Activated CD4-positive, alpha-beta memory T cell treated with anti-CD3 and anti-CD28 coated beads for 36 hours (primary cell): Measurements from ENCODE around the gene PNPLA5. TPM values are rescaled to one million over a fixed set of nuclear protein-coding genes. Genes with fewer than 3 reads are reported as not detected.

Source experiments
- CTCF ChIA-PET: fragments of 350-600 bp; sonication (Branson Sonifier 250); formaldehyde crosslinking; loops from one replicate; lab custom pipeline; 2021; ENCODE audit warnings: antibody characterized with exemption, inconsistent platforms; lab: Charles Lee
- POLR2A ChIA-PET: fragments of 350-600 bp; sonication (Branson Sonifier 250); formaldehyde crosslinking; loops from one replicate; lab custom pipeline; 2021; ENCODE audit warnings: antibody characterized with exemption; lab: Charles Lee
- DNase-seq: peaks from one replicate; pipeline ENCODE4 v3.0.0-alpha.2; 2020
- H3K27ac Mint-ChIP-seq: one replicate; pipeline ENCODE4 v1.8.0; 2021; ENCODE audit warnings: mixed read lengths
- H3K27me3 Mint-ChIP-seq: one replicate; pipeline ENCODE4 v1.8.0; 2021; ENCODE audit warnings: mixed read lengths
- H3K36me3 Mint-ChIP-seq: one replicate; pipeline ENCODE4 v1.8.0; 2021; ENCODE audit warnings: mixed read lengths
- H3K4me1 Mint-ChIP-seq: one replicate; pipeline ENCODE4 v1.8.0; 2021; ENCODE audit warnings: low read depth, mixed read lengths
- H3K4me3 Mint-ChIP-seq: one replicate; pipeline ENCODE4 v1.8.0; 2021; ENCODE audit warnings: mild to moderate bottlenecking, mixed read lengths
- H3K9me3 Mint-ChIP-seq: one replicate; pipeline ENCODE4 v1.8.0; 2021; ENCODE audit warnings: mixed read lengths
- intact Hi-C: fragments of 100-400 bp; cut with micrococcal nuclease; formaldehyde crosslinking; loops from one replicate; pipeline ENCODE4 v1.15.1; 2023
- total RNA-seq, 2 experiments: library from RNA; stranded (reverse); gene quantifications; one replicate each; pipeline ENCODE4 v1.2.3, GENCODE V29; 2021

Gene PNPLA5
- total RNA-seq, 2 experiments from 2014 or later = not detected

GRCh38 chr22:43895986-43896645 lies 4.3 kb upstream of the PNPLA5 start:
- no peak for DNase-seq
- Mint-ChIP-seq H3K9me3 (no peaks in the 10 kb centered on the region), H3K4me3 (no peak overlapping the region), H3K36me3 (no peaks in the 10 kb centered on the region), H3K27me3 (peaks cover 23% of the 10 kb centered on the region), H3K27ac (no peak overlapping the region), H3K4me1 (no peaks in the 10 kb centered on the region)
- ChIA-PET CTCF (no interaction called here), POLR2A (no interaction called here)
- intact Hi-C loops = no loop called here

GRCh38 chr22:43894122-43894521 lies 2.3 kb upstream of the PNPLA5 start:
- no peaks in the 10 kb centered on the region for H3K36me3 Mint-ChIP-seq
- no peak for DNase-seq
- intact Hi-C loops = no loop called here
- no peak overlapping the region for H3K27ac Mint-ChIP-seq
- peaks cover 35% of the 10 kb centered on the region for H3K27me3 Mint-ChIP-seq
- no peak overlapping the region for H3K4me3 Mint-ChIP-seq
- ChIA-PET POLR2A (no interaction called here), CTCF (interaction anchor here (1.4 to 2.2 kb wide), 2 partner anchors 9 to 52 kb away, joined by 3 to 6 read pairs; no protein-coding TSS in a partner anchor)
- H3K4me1 Mint-ChIP-seq = no peaks in the 10 kb centered on the region
- H3K9me3 Mint-ChIP-seq = no peaks in the 10 kb centered on the region

DNA sequence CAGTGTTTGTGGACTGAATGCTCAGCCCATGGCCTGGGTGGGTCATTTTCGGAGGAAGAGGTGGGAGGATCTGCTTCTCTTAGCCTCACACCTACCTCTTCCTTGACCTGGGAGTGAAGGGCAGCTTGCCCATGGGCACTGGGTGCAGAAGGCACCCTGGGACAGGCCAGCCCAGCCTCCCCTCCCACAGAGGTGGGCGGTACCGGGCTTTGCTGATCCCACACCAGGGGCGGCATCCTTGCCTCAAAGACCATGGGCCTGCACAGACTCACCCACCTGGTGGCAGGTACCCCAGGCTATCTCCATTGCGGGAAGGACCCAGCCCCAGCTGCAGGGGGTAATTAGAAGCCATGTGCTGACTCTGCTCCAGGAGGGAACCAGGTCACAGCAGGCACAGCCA lies 1.5 kb upstream of the PNPLA5 start:
- no peak for DNase-seq
- H3K4me3 Mint-ChIP-seq = no peak overlapping the region
- CTCF ChIA-PET = interaction anchor here (2.2 kb wide), 1 partner anchor 9 kb away, joined by 6 read pairs; no protein-coding TSS in a partner anchor
- H3K9me3 Mint-ChIP-seq = no peaks in the 10 kb centered on the region
- peaks cover 40% of the 10 kb centered on the region for H3K27me3 Mint-ChIP-seq
- POLR2A ChIA-PET = no interaction called here
- H3K36me3 Mint-ChIP-seq = no peaks in the 10 kb centered on the region
- H3K27ac Mint-ChIP-seq = no peak overlapping the region
- intact Hi-C loops = no loop called here
- no peaks in the 10 kb centered on the region for H3K4me1 Mint-ChIP-seq

DNA sequence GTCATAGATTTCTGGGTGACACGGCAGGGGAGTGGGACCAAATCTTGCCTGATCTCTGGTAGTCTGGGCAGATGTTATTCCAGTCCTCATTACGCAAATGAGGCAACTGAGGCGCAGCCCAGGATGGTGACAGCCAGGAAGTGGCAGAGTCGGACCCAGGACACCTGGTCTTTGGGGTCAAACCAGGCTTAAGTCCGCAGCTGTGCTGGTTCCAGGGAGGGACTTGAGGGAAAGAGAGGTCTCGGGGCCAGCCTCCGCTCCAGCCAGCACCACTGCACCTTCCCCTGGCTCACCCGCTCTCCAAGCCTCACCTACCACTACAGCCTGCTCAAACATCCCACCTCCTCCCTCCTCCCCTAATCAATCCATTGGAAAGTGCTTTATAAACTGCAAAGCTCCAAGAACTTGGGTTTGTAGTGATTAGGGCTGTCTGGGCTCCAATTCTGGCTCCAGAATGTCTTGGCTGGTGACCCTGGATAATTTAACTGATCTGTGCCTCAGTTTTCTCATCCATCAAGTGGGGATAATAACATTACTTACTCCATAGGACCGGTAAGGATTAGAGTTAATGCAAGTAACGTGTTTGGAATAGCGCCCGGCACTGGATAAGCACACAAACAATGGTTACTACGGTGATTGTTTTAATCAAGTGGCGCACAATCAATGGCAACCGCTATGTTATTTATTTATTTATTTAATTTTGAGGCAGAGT lies 526 bp upstream of the PNPLA5 start:
- CTCF ChIA-PET = interaction anchor here (2.2 kb wide), 1 partner anchor 8 kb away, joined by 6 read pairs; no protein-coding TSS in a partner anchor
- Mint-ChIP-seq H3K4me3 (no peak overlapping the region), H3K27ac (no peak overlapping the region), H3K27me3 (peaks cover 45% of the 10 kb centered on the region), H3K9me3 (no peaks in the 10 kb centered on the region), H3K4me1 (no peaks in the 10 kb centered on the region), H3K36me3 (no peaks in the 10 kb centered on the region)
- intact Hi-C loops = no loop called here
- POLR2A ChIA-PET = no interaction called here
- DNase-seq = no peak

GRCh38 chr22:43890901-43891331 lies 897 bp downstream of the PNPLA5 start:
- CTCF ChIA-PET = no interaction called here
- H3K27ac Mint-ChIP-seq = no peak overlapping the region
- no peaks in the 10 kb centered on the region for H3K4me1 Mint-ChIP-seq
- DNase-seq = no peak
- H3K9me3 Mint-ChIP-seq = no peaks in the 10 kb centered on the region
- no peak overlapping the region for H3K4me3 Mint-ChIP-seq
- H3K27me3 Mint-ChIP-seq = peaks cover 48% of the 10 kb centered on the region
- POLR2A ChIA-PET = no interaction called here
- intact Hi-C loops = no loop called here
- H3K36me3 Mint-ChIP-seq = no peaks in the 10 kb centered on the region

GRCh38 chr22:43889860-43890253 lies 2.0 kb downstream of the PNPLA5 start:
- Mint-ChIP-seq H3K36me3 (no peaks in the 10 kb centered on the region), H3K27me3 (peaks cover 51% of the 10 kb centered on the region), H3K27ac (no peak overlapping the region), H3K4me1 (no peaks in the 10 kb centered on the region), H3K4me3 (no peak overlapping the region), H3K9me3 (no peaks in the 10 kb centered on the region)
- ChIA-PET CTCF (no interaction called here), POLR2A (no interaction called here)
- intact Hi-C loops = no loop called here
- DNase-seq = no peak

DNA sequence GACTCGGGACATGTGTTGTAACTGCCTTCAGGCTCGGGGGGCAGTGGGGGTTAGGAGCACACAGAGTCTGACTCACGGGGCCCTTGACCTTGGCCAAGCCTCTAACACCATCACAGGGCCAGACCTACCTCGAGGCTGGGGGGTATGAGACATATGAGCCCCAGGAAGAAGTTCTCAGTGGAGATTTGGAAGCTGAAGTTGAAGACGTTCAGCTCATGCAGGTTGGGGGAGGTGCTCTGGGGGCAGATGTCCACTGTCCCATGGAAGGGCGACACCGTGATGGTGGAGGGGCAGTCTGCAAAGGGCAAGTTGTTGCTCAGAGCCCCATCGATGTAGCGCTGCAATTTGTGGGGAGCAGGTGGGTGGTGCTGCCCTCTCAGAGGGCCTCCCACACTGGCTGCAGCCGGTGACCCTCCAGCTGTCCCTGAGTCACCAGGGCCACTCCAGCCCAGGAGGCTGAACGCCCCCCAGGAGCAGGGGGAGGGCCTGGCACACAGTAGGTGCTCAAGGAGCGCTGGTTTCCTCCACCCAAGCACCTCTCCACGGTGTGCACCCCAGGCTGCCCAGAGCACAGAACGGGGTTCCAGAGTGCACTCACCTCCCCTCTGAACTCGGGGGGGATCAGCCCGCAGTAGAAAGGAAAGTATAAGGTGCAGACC lies 2.5 kb downstream of the PNPLA5 start:
- Mint-ChIP-seq H3K4me3 (no peak overlapping the region), H3K4me1 (no peaks in the 10 kb centered on the region), H3K36me3 (no peaks in the 10 kb centered on the region), H3K27me3 (peaks cover 56% of the 10 kb centered on the region), H3K9me3 (no peaks in the 10 kb centered on the region), H3K27ac (no peak overlapping the region)
- CTCF ChIA-PET = no interaction called here
- POLR2A ChIA-PET = no interaction called here
- intact Hi-C loops = no loop called here
- DNase-seq = no peak

DNA sequence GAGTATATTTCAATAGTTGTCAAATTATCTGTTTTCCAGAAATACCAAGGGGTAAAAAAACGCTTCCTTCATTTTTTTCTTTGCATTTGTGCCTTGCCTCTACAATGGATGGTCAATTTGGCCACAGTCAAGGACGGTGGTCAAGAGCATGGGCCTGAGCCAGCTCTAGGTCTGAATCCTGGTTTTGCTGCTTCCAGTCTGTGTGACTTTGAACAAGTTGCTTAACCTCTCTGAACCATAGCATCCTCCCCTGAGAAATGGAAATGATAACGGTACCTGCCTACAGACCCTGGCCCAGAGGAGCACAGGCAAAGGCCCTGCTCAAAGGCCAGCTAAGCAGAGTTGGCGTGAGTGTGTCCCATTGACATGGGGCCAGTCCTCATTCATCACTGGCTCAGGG lies 3.1 kb downstream of the PNPLA5 start:
- intact Hi-C loops = no loop called here
- CTCF ChIA-PET = no interaction called here
- DNase-seq = no peak
- Mint-ChIP-seq H3K9me3 (no peaks in the 10 kb centered on the region), H3K36me3 (no peaks in the 10 kb centered on the region), H3K4me1 (no peaks in the 10 kb centered on the region), H3K27ac (no peak overlapping the region), H3K4me3 (no peak overlapping the region), H3K27me3 (peaks cover 54% of the 10 kb centered on the region)
- POLR2A ChIA-PET = no interaction called here

DNA sequence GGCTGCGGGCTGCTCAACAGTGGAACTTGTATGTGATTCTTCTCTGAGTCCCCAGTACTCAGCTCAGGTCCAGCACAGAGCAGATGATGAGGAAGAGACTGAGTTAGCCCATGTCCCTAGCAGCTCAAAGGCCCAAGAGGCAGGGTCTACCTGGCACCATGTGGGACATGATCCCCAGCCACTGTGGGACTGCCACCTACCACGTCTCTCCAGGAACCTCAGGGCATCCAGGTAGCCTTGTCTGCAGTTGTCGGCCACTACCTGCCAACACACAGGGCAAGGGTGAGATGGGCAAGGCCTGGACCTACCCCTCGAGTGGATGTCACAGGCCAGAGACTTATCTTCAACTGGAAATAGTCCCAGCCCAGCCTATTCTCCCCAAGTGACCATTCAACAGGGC lies 4.4 kb downstream of the PNPLA5 start:
- ChIA-PET CTCF (interaction anchor here (1.4 kb wide), 1 partner anchor 58 kb away, joined by 5 read pairs; no protein-coding TSS in a partner anchor), POLR2A (no interaction called here)
- Mint-ChIP-seq H3K36me3 (no peaks in the 10 kb centered on the region), H3K9me3 (no peaks in the 10 kb centered on the region), H3K4me3 (no peak overlapping the region), H3K27ac (no peak overlapping the region), H3K4me1 (no peaks in the 10 kb centered on the region), H3K27me3 (peaks cover 49% of the 10 kb centered on the region)
- no peak for DNase-seq
- intact Hi-C loops = no loop called here

- ChIA-PET CTCF (interaction anchor here (0.5 to 2.3 kb wide), 5 partner anchors 13 to 500 kb away, joined by 3 to 14 read pairs (median 4); no protein-coding TSS in a partner anchor), POLR2A (no interaction called here)
- H3K9me3 Mint-ChIP-seq = no peaks in the 10 kb centered on the region
- no peak overlapping the region for H3K27ac Mint-ChIP-seq
- no peaks in the 10 kb centered on the region for H3K4me1 Mint-ChIP-seq
- H3K27me3 Mint-ChIP-seq = peaks cover 41% of the 10 kb centered on the region
- no peak for DNase-seq
- H3K4me3 Mint-ChIP-seq = no peak overlapping the region
- H3K36me3 Mint-ChIP-seq = no peaks in the 10 kb centered on the region
- intact Hi-C loops = no loop called here
Measured at GRCh38 chr22:43886231-43886630, 5.6 kb downstream of the PNPLA5 start.

- Mint-ChIP-seq H3K36me3 (no peaks in the 10 kb centered on the region), H3K4me1 (no peaks in the 10 kb centered on the region), H3K27ac (no peak overlapping the region), H3K9me3 (no peaks in the 10 kb centered on the region), H3K27me3 (peaks cover 36% of the 10 kb centered on the region), H3K4me3 (no peak overlapping the region)
- intact Hi-C loops = no loop called here
- DNase-seq = no peak
- POLR2A ChIA-PET = no interaction called here
- CTCF ChIA-PET = interaction anchor here (0.7 to 2.3 kb wide), 3 partner anchors 9 to 499 kb away, joined by 4 to 14 read pairs (median 8); no protein-coding TSS in a partner anchor
Measured at GRCh38 chr22:43885786-43886185, 6.0 kb downstream of the PNPLA5 start.

DNA sequence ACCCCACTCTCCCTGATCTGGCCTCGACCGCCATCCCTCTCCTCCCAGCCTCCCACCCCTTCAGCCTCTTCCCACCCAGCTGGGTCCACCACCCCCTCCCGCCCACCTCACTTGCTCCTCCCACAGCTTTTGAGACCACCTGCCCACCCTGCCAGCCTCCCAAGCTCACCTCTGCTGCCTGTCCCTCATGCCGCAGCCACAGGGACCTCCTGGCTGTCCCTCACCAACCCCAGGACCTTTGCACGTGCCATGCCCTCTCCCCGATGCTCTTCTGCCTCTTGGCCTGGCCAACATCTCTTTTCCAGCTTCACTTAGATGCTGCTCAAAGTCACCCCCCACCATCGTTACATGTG lies 6.5 kb downstream of the PNPLA5 start:
- Mint-ChIP-seq H3K9me3 (no peaks in the 10 kb centered on the region), H3K4me1 (no peaks in the 10 kb centered on the region), H3K27me3 (peaks cover 32% of the 10 kb centered on the region), H3K27ac (no peak overlapping the region), H3K4me3 (no peak overlapping the region), H3K36me3 (no peaks in the 10 kb centered on the region)
- ChIA-PET CTCF (interaction anchor here (0.6 to 2.3 kb wide), 15 partner anchors 8 to 1071 kb away, joined by 3 to 14 read pairs (median 4); no protein-coding TSS in a partner anchor), POLR2A (no interaction called here)
- intact Hi-C loops = no loop called here
- DNase-seq = no peak
